Right lobe of liver (tissue), 6 donors: ENCODE results near the gene PPDPF. TPM values are rescaled to one million over a fixed set of nuclear protein-coding genes. Genes with fewer than 3 reads are reported as not detected.

ENCODE experiments used
- ATAC-seq, 4 donors: fragments of 200-7000 bp; cut with Tn5 transposase; one replicate each; pipeline ENCODE4 v1.9.1; 2020; ENCODE audit warnings: mild to moderate bottlenecking in 4 of 4, moderate library complexity in 4 of 4
- DNase-seq, 3 donors: peaks; one replicate each; pipeline ENCODE4 v3.0.0-alpha.2; 2020
- H3K27ac ChIP-seq, 3 donors: fragments of 200-600 bp; one replicate each; pipeline ENCODE4 v1.8.0; 2022
- H3K27me3 ChIP-seq, 2 donors: fragments of 200-600 bp; one replicate each; pipeline ENCODE4 v1.8.0; 2022
- H3K36me3 ChIP-seq, 4 donors: fragments of 200-600 bp; sonication (generic) in 1 of 4; one replicate each; pipeline versions ENCODE4 v1.5.1 to v1.8.0; 2017 to 2022; ENCODE audit warnings: control low read depth in 1 of 4
- H3K4me1 ChIP-seq, 4 donors: fragments of 200-600 bp; sonication (generic) in 1 of 4; one replicate each; pipeline versions ENCODE4 v1.5.1 to v1.8.0; 2017 to 2022; ENCODE audit warnings: control low read depth in 1 of 4
- H3K4me3 ChIP-seq, 3 donors: fragments of 200-600 bp; one replicate each; pipeline ENCODE4 v1.8.0; 2022
- H3K9me3 ChIP-seq, 4 donors: fragments of 200-600 bp; sonication (generic) in 1 of 4; one replicate each; pipeline versions ENCODE4 v1.5.1 to v1.8.0; 2017 to 2022; ENCODE audit warnings: control low read depth in 1 of 4
- CTCF ChIP-seq, 4 donors: fragments of 200-600 bp in 3 of 4; fragments of 450-650 bp in 1 of 4; IDR thresholded peaks; one replicate each; pipeline versions ENCODE4 v1.5.1 to v1.8.0; 2016 to 2022; ENCODE audit warnings: antibody characterized with exemption in 4 of 4, mild to moderate bottlenecking in 2 of 4
- POLR2A ChIP-seq: fragments of 450-650 bp; IDR thresholded peaks from one replicate; pipeline ENCODE4 v1.6.1; 2017; ENCODE audit warnings: antibody characterized with exemption, mild to moderate bottlenecking
- WGBS: methylation state at CpG from one replicate; pipeline ENCODE4 v1.1.6; 2018; ENCODE audit warnings: low coverage, low lambda C conversion rate; ENCODE audit not compliant: insufficient coverage; ENCODE audit errors: missing lambda C conversion rate; 5-methylcytosine and 5-hydroxymethylcytosine counted together
- intact Hi-C, 2 donors: fragments of 100-400 bp; cut with DNase I; formaldehyde crosslinking; loops; one replicate each; pipeline versions ENCODE4 v1.11.2 to v1.14.1; 2022
- total RNA-seq, 6 experiments: library from RNA; depleted of rRNA in 2 of 6; stranded (reverse); fragments of >200 nt in 2 of 6; fragmentation: NEBNext Ultra II Directional in 3 of 6; extraction: Animal tissue kit (Norgen Biotek cat#: 25700) in 3 of 6; gene quantifications; one replicate each; pipeline versions ENCODE4 v1.1.0 to v1.2.4, GENCODE V29; 2016 to 2023
- donor health status: DM: no; HTN: yes; CAD: no.
- donor health status: DM: no; HTN: no; CAD: no.
- donor health status: DM: no; HTN: no; CAD: no.
- donor health status: DM: no; HTN: yes; CAD: no.
- donor health status: DM: no; HTN: yes; CAD: no.

PPDPF gene
- total RNA-seq, 6 experiments from 2014 or later, result 50.2 to 99.4 (median 76.7) TPM

DNA sequence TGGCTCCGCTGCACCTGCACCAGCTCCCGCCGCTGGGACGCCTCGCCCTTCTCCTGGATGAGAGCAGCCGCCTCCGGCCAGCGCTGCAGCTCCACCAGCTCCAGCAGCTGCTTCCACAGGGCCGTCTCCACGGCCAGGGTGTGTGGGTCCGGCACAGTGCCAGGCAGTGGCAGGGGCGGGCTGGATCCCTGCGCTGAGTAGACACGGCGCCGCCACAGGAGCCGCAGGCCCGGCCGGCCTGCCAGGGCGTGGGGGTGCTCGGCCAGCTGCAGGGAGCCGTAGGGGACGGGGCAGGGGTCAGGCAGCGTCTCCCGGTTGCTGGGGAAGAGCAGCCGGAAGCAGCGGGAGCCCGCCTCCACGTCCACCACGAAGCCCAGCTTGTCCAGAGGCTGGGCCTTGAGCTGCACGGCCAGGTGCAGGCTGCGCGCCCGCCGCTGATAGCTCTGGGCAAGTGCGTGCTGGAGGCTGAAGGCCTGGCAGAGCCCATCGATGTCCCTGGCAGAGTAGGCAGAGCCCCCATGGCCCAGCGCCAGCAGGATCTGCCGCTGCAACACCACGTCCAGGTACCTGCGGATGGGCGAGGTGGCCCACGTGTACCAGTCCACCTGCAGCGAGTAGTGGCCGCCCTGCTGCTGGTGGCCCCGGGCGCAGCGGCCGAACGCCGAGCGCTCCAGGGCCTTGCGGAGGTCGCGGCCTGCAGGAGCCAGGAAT is 42.8 kb downstream of the PPDPF start:
- Histone ChIP-seq H3K9me3 (no peaks in the 10 kb centered on the region), H3K27ac (no peak overlapping the region), H3K4me1 (no peaks in the 10 kb centered on the region), H3K4me3 (no peak overlapping the region), H3K36me3 (peaks cover 0 to 43% (median 15%) of the 10 kb centered on the region in 4 donors), H3K27me3 (no peaks in the 10 kb centered on the region)
- 90% methylated on average over 2 of the region's 55 CpGs for WGBS
- ATAC-seq, result no peak
- intact Hi-C loops, result no loop called here
- TF ChIP-seq POLR2A, result no peak
- TF ChIP-seq CTCF (IDR thresholded peaks at IDR 0.05), result no peak
- no peak for DNase-seq

GRCh38 chr20:63564036-63564810 is 43.7 kb downstream of the PPDPF start:
- no peaks in the 10 kb centered on the region for H3K9me3 ChIP-seq
- H3K4me1 ChIP-seq, result no peaks in the 10 kb centered on the region
- peaks cover 0 to 40% (median 15%) of the 10 kb centered on the region in 4 donors for H3K36me3 ChIP-seq
- no peak overlapping the region for H3K27ac ChIP-seq
- DNase-seq, result no peak
- H3K4me3 ChIP-seq, result no peak overlapping the region
- TF ChIP-seq CTCF (IDR thresholded peaks at IDR 0.05), result no peak
- TF ChIP-seq POLR2A, result no peak
- intact Hi-C loops, result no loop called here
- no peaks in the 10 kb centered on the region for H3K27me3 ChIP-seq
- WGBS, result 97% methylated on average over 28 of the region's 62 CpGs
- no peak for ATAC-seq

GRCh38 chr20:63565021-63565698 is 44.6 kb downstream of the PPDPF start:
- intact Hi-C loops, result no loop called here
- H3K4me1 ChIP-seq, result no peaks in the 10 kb centered on the region
- 86% methylated on average over 7 of the region's 61 CpGs for WGBS
- DNase-seq (no peak), ATAC-seq (no peak)
- no peaks in the 10 kb centered on the region for H3K27me3 ChIP-seq
- no peaks in the 10 kb centered on the region for H3K9me3 ChIP-seq
- H3K4me3 ChIP-seq, result no peak overlapping the region
- H3K36me3 ChIP-seq, result peaks cover 0 to 37% (median 14%) of the 10 kb centered on the region in 4 donors
- no peak overlapping the region for H3K27ac ChIP-seq
- no peak for TF ChIP-seq CTCF (IDR thresholded peaks at IDR 0.05)
- no peak for TF ChIP-seq POLR2A

- Histone ChIP-seq H3K4me1 (no peaks in the 10 kb centered on the region), H3K36me3 (peaks cover 0 to 30% (median 10%) of the 10 kb centered on the region in 4 donors), H3K27ac (no peak overlapping the region), H3K27me3 (no peaks in the 10 kb centered on the region), H3K9me3 (no peaks in the 10 kb centered on the region), H3K4me3 (no peak overlapping the region)
- 98% methylated on average over 8 of the region's 43 CpGs for WGBS
- no peak for DNase-seq
- TF ChIP-seq CTCF (IDR thresholded peaks at IDR 0.05) (no peak), POLR2A (no peak)
- intact Hi-C loops, result no loop called here
- ATAC-seq, result no peak
These were observed 45.3 kb downstream of the PPDPF start for GRCh38 chr20:63565699-63566335.
